NCI-H2107 (cell line): Measurements from ENCODE around the gene PGS1.

ENCODE experiments used
- DNase-seq: peaks from one replicate; lab custom pipeline; 2025; lab: John Stamatoyannopoulos, UW

PGS1 gene

GRCh38 chr17:78426293-78426879 is 47.9 kb downstream of the PGS1 start:
- no peak for DNase-seq

GRCh38 chr17:78427140-78427539 is 48.7 kb downstream of the PGS1 start:
- no peak for DNase-seq

GRCh38 chr17:78428025-78428575 is 49.7 kb downstream of the PGS1 start:
- DNase-seq, result no peak

GRCh38 chr17:78428836-78429617 is 50.6 kb downstream of the PGS1 start:
- DNase-seq, result no peak

GRCh38 chr17:78429618-78429995 is 51.2 kb downstream of the PGS1 start:
- no peak for DNase-seq

- no peak for DNase-seq
These were observed 52.6 kb downstream of the PGS1 start for GRCh38 chr17:78430892-78431691.

DNA sequence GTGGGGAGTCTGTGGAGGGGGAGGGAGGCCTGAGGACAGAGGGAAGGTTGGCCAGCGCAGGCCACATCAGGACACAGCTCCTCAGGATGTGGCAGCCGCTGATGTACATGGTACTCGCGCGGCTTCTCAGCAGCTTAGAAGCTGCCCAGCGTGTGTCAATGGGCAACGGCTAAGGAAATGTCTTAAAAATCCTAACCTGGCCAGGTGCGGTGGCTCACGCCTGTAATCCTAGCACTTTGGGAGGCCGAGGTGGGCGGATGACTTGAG is 53.2 kb downstream of the PGS1 start:
- DNase-seq, result no peak

DNA sequence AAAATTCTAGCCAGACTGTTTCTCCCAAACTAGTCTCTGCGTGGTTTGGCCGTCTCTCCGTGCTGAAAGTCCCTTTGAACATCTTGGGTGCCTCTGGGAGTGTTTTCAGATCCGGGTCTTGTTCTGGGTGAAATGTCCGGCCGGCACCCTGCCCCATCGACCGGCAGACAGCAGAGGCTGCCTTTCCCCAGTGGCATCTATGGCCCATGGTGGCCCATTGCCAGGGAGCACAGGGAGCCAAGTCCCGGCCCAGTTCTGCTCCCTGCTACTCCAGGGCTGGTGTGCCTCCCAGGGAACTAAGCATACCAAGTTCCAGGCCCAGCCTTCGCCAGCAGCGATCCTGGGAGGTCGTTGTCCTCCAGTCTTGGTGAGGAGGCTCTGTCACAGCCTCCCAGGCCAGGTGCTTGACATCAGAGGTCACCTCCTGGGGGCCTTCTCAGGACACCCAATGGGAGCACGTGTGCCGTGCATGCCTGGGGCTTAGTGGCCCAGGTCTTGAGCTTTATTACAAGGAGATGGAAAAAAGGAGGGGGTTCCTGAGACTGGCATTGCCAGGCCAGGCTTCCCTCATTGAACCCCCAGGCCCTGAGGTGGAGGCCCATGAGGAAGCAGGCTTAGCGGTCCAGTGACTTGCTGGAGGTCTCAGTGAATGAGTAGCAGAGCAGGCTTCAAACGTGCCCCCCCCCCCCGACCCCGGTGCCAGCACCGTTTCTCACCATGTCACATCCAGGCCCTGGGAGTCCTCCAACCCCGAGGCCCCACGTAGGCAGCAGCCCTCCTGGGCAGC is 54.0 kb downstream of the PGS1 start:
- no peak for DNase-seq

GRCh38 chr17:78433013-78433727 is 54.7 kb downstream of the PGS1 start:
- DNase-seq, result no peak

DNA sequence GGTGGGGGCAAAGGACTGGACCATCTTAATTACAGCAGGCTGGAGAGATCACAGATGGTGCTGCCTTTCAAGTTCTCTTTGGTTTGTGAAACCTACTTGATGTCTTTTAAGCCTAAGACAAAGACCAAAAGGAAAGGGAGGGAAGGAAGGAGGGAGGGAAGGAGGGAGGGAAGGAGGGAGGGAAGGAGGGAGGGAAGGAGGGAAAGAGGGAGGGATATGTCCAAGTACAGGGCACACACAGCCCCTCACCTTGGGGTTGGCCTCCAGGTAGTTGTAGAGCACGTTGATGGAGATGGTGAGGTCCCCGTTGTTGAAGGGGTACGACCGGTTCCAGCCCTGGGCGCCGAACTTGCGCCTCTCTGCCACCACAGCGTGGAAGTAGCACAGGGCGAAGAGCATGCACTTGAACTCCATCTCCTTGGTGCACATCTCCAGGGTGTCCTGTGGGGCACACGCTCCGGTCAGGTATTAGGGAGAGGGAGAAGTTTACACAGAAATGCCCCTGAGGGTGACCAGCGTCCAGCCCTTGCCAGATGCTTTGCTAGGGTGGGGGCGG is 55.4 kb downstream of the PGS1 start:
- no peak for DNase-seq

GRCh38 chr17:78434455-78435329 is 56.2 kb downstream of the PGS1 start:
- no peak for DNase-seq

DNA sequence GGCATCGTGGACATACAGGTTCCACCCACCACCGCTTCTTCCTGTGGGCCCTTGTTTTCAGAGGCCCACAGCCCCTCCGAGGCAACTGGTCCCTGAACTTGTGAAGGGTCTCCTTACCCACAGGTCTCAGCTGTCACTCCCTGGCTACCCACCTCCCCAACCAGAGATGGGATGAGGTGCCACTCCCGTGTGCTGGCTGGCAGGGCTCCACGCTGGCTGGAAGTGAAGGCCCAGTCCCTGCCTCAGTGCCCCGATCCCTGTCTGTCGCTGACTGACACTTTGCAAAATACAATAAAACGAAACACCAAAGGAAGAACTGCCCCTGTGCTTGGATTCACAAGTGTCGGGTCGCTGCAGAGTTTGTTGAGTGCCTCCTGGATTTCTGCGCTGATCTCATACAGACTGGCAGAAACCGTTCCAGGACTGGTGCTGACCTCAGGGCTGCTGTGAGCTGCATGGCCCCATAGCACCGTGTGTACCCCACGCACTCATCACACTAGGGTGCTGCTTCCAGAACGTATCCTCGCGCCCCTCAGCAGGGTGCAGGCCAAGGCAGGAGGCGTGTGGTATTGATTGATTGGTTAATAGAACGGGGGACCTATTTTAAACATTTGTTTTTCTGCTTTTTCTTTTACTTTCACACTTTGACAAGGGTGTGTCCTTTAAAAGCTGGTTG is 57.0 kb downstream of the PGS1 start:
- DNase-seq, result no peak

- no peak for DNase-seq
These were observed 59.2 kb downstream of the PGS1 start for GRCh38 chr17:78437508-78438169.

- DNase-seq, result no peak
These were observed 59.8 kb downstream of the PGS1 start for GRCh38 chr17:78438271-78438691.

DNA sequence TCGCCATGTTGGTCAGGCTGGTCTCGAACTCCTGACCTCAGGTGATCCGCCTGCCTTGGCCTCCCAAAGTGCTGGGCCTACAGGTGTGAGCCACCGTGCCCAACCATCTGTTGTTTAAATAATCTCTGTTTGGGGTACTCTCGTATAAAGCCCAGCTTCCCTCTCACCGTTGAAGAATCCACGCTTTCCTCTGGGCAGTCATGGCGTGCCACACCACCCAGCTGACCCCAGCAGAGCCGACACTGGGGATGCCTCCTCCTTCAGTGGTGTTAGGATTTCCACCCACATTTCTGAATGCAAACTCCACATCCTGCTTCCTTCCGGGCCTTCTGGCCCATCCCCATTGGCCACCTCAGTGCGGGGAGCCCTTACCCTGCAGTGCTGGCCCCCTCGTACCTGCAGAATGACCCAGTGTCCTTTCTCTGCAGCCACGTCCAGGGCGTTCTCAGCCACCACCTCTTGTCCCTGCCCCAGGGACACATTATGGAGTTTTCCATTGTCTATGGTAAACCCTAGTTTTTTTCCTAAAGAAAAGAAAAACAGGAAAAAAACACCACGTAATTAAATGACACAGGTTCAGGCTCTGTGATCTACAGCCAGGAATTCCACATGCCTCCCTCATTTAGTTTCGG is 60.4 kb downstream of the PGS1 start:
- DNase-seq, result no peak

DNA sequence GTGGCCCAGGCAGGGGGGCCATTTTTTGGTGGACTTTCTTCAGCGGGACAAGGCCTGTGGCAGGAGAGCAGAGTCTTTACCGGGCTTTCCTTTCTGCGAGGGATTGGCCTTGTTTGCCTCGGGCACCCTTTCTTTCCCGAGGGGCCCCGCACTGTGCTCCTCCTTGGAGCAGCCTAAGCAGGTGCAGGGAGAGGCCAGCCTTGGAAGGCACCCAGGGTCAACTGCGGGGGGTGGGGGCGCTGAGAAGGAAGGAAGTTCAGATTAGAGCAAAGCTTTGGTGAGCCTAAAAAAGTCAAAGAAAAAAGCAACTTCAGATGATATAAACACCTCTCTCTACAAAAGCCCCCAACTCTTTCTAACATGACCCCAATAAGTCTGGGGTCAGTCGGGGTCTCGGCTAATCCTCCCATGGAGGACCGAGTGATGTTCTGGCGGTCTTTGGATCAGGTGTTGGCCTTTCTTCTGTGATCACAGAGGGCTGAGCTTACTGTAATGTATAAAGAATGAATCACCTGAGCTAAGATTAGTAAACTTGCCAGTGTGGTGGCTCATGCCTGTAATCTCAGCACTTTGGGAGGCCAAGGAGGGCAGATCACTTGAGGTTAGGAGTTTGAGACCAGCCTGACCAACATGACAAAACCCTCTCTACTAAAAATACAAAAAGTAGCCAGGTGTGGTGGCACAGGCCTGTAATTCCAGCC is 63.0 kb downstream of the PGS1 start:
- no peak for DNase-seq

GRCh38 chr17:78442648-78443218 is 64.3 kb downstream of the PGS1 start:
- no peak for DNase-seq

DNA sequence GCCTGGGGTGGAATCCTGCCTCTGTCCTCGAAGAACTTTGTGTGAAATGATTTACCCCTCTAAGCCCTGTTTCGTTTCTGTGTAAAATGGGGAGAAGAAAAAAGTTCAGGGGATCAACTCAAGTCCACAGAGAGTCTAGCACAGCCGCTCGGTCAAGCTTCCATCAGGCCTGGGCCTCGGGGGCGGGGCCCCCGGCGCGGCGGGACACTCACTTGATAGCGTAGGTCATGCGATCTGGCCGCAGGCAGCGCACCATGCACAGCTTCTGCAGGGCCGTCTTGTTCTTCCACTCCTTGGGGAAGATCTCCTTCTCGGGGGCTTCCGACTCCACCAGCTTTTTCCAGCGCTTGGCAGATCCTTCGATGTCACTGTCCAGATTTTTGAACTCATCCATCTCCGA is 65.9 kb downstream of the PGS1 start:
- DNase-seq, result no peak
